ENCODE measurements around the gene GALNT10. TPM values are rescaled to one million over a fixed set of nuclear protein-coding genes. Genes with fewer than 3 reads are reported as not detected.

The GALNT10 gene
- total RNA-seq, 1 donor from 2014 or later = 57.6 TPM

DNA sequence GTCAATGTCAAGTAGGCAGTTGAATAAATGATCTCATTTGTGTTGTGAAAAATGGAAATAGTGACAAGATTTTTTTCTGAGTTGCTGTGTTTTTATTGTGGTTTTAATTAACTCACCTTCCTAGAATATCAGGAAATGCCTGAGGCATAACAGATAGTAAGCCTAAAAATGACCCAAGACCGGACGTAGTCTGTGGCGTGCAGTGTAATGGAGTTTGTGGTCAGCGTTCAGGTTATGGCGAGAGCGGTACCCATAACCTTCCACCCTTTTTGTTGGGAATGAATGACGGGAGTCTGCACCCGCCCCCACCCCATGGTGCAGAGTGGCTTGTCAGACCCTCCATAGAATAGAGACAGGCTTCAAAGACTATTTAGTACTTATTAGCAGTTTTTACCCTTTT, 119.3 kb downstream of the GALNT10 start:
- ATAC-seq (no peak), DNase-seq (no peak)
- Histone ChIP-seq H3K27ac (no peak overlapping the region), H3K4me1 (no peaks in the 10 kb centered on the region), H3K36me3 (no peaks in the 10 kb centered on the region), H3K9me3 (no peaks in the 10 kb centered on the region), H3K27me3 (ENCODE audit: low read depth) (no peaks in the 10 kb centered on the region), H3K4me3 (no peak overlapping the region)
- intact Hi-C loops (cut with DNase I) = no loop called here
- no peak for TF ChIP-seq CTCF (IDR thresholded peaks at IDR 0.05)

DNA sequence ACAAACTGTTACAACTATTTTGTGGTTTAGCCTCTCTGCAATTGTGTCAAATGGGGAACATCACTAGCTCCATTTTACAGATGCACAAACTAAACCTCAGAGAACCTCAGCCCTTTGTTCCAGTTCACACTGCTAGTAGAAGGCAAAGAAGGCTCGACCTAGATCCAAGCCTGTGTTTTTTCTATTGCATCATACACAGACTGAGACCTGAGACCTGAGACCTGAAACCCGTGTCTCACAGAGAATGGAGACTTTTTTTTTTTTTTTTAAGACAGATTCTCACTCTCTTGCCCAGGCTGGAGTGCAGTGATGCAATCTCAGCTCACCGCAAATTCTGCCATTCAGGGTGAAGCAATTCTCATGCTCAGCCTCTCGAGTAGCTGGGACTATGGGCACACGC, 120.8 kb downstream of the GALNT10 start:
- DNase-seq (peak; percentile 57), ATAC-seq (peak; percentile 48 to 78)
- Histone ChIP-seq H3K27ac (no peak overlapping the region), H3K9me3 (no peaks in the 10 kb centered on the region), H3K27me3 (ENCODE audit: low read depth) (no peaks in the 10 kb centered on the region), H3K36me3 (no peaks in the 10 kb centered on the region), H3K4me3 (no peak overlapping the region), H3K4me1 (no peaks in the 10 kb centered on the region)
- TF ChIP-seq CTCF (IDR thresholded peaks at IDR 0.05) = no peak
- intact Hi-C loops (cut with DNase I) = no loop called here

GRCh38 chr5:154312000-154312399, 121.5 kb downstream of the GALNT10 start:
- intact Hi-C loops (cut with DNase I) = no loop called here
- DNase-seq = no peak
- no peaks in the 10 kb centered on the region for H3K9me3 ChIP-seq
- H3K4me3 ChIP-seq = no peak overlapping the region
- H3K36me3 ChIP-seq = no peaks in the 10 kb centered on the region
- TF ChIP-seq CTCF (IDR thresholded peaks at IDR 0.05) = no peak
- no peak for ATAC-seq
- H3K27ac ChIP-seq = no peak overlapping the region
- no peaks in the 10 kb centered on the region for H3K4me1 ChIP-seq
- no peaks in the 10 kb centered on the region for H3K27me3 ChIP-seq (ENCODE audit: low read depth)

DNA sequence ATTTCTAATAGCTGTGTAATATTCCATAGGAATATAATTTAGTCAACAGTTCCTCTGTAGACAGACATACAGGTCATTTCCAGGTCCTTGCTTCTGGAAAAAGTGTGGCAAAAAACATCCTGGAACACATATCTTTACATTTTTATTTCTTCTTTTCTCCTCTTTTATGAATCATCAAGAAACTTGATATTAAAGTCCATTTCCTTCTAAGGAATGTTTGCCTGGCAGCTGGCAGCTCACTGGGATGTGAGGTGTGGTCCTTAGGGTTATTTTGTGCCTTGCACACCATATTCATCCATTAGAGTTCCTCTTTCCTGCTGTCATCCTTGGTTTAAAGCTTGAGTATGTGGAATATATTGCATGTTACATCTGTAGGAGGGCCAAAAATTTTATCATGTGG, 122.0 kb downstream of the GALNT10 start:
- no peak for DNase-seq
- Histone ChIP-seq H3K9me3 (no peaks in the 10 kb centered on the region), H3K27ac (no peak overlapping the region), H3K36me3 (no peaks in the 10 kb centered on the region), H3K4me1 (no peaks in the 10 kb centered on the region), H3K4me3 (no peak overlapping the region), H3K27me3 (ENCODE audit: low read depth) (no peaks in the 10 kb centered on the region)
- ATAC-seq = no peak
- no peak for TF ChIP-seq CTCF (IDR thresholded peaks at IDR 0.05)
- intact Hi-C loops (cut with DNase I) = no loop called here

GRCh38 chr5:154313360-154314017, 123.0 kb downstream of the GALNT10 start:
- H3K27ac ChIP-seq = no peak overlapping the region
- H3K27me3 ChIP-seq (ENCODE audit: low read depth) = no peaks in the 10 kb centered on the region
- H3K36me3 ChIP-seq = no peaks in the 10 kb centered on the region
- intact Hi-C loops (cut with DNase I) = no loop called here
- no peak for TF ChIP-seq CTCF (IDR thresholded peaks at IDR 0.05)
- ATAC-seq = no peak
- no peak for DNase-seq
- H3K9me3 ChIP-seq = no peaks in the 10 kb centered on the region
- no peak overlapping the region for H3K4me3 ChIP-seq
- H3K4me1 ChIP-seq = no peaks in the 10 kb centered on the region

All from lower lobe of right lung (tissue), 2 donors.